Measurements from ENCODE around the gene LPCAT1.

DNA sequence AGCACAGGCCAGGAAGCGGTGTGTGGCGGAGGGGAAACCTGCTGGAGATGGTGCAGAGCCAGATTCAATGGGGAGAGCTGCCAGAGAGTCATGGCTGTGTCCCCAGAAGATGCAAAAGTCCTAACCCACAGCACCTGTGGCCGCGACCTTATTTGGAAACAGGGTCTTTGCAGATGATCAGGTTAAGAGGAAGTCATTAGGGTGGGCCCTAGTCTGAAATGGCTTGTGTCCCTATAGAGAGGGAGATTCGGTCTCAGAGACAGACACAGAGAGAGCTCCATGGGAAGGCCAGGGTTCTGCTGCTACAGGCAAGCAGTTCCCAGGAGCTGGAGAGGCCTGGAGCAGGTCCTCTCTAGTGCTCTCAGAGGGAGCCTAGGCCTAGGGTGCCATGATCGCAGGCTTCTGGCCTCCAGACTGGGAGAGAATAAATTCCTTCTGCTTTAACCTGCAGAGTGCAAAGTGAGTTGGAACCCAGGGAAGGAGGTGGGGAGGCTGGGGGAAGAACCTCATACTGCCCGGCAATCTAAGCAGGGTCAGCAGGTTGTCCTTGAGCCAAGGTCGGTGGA, 1.9 kb upstream of the LPCAT1 start:
- TF ChIP-seq, protein P1, sequence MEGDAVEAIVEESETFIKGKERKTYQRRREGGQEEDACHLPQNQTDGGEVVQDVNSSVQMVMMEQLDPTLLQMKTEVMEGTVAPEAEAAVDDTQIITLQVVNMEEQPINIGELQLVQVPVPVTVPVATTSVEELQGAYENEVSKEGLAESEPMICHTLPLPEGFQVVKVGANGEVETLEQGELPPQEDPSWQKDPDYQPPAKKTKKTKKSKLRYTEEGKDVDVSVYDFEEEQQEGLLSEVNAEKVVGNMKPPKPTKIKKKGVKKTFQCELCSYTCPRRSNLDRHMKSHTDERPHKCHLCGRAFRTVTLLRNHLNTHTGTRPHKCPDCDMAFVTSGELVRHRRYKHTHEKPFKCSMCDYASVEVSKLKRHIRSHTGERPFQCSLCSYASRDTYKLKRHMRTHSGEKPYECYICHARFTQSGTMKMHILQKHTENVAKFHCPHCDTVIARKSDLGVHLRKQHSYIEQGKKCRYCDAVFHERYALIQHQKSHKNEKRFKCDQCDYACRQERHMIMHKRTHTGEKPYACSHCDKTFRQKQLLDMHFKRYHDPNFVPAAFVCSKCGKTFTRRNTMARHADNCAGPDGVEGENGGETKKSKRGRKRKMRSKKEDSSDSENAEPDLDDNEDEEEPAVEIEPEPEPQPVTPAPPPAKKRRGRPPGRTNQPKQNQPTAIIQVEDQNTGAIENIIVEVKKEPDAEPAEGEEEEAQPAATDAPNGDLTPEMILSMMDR (IDR thresholded peaks at IDR 0.05): no peak
- TF ChIP-seq POLR2A (IDR thresholded peaks at IDR 0.05): no peak

Measured in breast epithelium (tissue), 3 donors.